ENCODE data around the gene ABLIM2.

DNA sequence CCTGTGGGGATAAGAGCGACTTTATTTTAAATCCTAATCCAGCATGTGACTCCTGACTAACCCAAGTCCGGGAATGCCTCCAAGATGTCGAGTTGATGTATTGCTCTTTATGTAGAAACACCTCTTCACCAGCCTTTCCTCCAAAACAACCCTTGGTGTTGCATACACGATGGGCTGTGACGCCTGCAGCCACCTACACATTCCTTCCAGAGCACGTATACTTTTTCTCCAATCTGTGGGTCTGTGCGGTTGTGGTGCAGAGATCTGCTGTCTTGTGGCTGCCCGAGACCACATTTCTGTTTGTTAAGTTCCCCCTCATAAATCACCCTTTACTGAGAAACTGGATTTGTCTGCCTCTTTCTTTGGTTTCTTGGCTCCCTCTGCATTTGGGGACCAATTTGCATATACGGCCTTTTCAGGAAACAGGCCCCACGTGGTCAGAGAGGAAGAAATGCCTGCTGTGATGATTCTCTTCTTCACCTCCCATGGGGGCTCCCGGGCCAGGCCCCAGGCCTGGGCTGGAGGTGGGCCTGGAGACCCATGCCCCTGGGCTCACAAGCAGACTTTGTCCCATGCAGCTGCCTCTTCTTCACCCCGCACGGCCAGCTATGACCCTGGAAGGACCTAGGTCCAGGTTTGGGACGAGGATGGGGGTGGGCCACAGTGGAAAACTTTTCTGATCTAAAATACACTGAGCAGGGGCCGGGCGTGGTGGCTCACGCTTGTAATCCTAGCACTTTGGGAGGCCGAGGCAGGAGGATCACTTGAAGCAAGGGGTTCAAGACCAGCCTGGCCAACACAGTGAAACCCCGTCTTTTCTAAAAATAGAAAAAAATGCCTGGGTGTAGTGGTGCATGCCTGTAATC, 197.6 kb downstream of the ABLIM2 start:
- TF ChIP-seq, protein P1, sequence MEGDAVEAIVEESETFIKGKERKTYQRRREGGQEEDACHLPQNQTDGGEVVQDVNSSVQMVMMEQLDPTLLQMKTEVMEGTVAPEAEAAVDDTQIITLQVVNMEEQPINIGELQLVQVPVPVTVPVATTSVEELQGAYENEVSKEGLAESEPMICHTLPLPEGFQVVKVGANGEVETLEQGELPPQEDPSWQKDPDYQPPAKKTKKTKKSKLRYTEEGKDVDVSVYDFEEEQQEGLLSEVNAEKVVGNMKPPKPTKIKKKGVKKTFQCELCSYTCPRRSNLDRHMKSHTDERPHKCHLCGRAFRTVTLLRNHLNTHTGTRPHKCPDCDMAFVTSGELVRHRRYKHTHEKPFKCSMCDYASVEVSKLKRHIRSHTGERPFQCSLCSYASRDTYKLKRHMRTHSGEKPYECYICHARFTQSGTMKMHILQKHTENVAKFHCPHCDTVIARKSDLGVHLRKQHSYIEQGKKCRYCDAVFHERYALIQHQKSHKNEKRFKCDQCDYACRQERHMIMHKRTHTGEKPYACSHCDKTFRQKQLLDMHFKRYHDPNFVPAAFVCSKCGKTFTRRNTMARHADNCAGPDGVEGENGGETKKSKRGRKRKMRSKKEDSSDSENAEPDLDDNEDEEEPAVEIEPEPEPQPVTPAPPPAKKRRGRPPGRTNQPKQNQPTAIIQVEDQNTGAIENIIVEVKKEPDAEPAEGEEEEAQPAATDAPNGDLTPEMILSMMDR (conservative IDR thresholded peaks at IDR 0.05; ENCODE audit: low read depth, low read length) = no peak
- no peak for TF ChIP-seq EZH2 (IDR thresholded peaks at IDR 0.05; ENCODE audit: borderline replicate concordance, low read depth, low read length, poor library complexity, severe bottlenecking)
